D721Med (cell line): Measurements from ENCODE around the gene SLC5A10.
"Not testable (repeated sequence)": the region's sequence is repeated elsewhere in the genome, so short reads cannot be mapped to it uniquely, and the experiment has no call there.

Source experiments
- DNase-seq: peaks from one replicate; pipeline ENCODE4 v3.0.0; 2011; ENCODE audit warnings: low spot score; ENCODE audit not compliant: insufficient read length
- FAIRE-seq: peaks from 2 replicates; lab custom pipeline; 2011; peaks lifted over from hg19 to GRCh38; lab: Jason Lieb, UNC

Gene SLC5A10

GRCh38 chr17:19041871-19042270, 89.9 kb downstream of the SLC5A10 start:
- not testable (repeated sequence) for DNase-seq, FAIRE-seq

- not testable (repeated sequence) for DNase-seq, FAIRE-seq
Measured at GRCh38 chr17:19042369-19042768, 90.4 kb downstream of the SLC5A10 start.

GRCh38 chr17:19043032-19043431, 91.1 kb downstream of the SLC5A10 start:
- DNase-seq, FAIRE-seq: not testable (repeated sequence)

- not testable (repeated sequence) for FAIRE-seq, DNase-seq
Measured at GRCh38 chr17:19044643-19045042, 92.7 kb downstream of the SLC5A10 start.

GRCh38 chr17:19046782-19047375, 94.9 kb downstream of the SLC5A10 start, which contains the start of gene GRAP:
GRAP (minus strand) TSS chr17:19046957; CDS start chr17:19046926, 31 bp downstream.
- FAIRE-seq, DNase-seq: not testable (repeated sequence)

GRCh38 chr17:19047510-19047909, 95.5 kb downstream of the SLC5A10 start:
- FAIRE-seq, DNase-seq: not testable (repeated sequence)

- not testable (repeated sequence) for DNase-seq, FAIRE-seq
Measured at GRCh38 chr17:19048826-19049225, 96.9 kb downstream of the SLC5A10 start.

GRCh38 chr17:19055447-19055846, 103.5 kb downstream of the SLC5A10 start:
- not testable (repeated sequence) for FAIRE-seq, DNase-seq

GRCh38 chr17:19062009-19062717, 110.2 kb downstream of the SLC5A10 start:
- not testable (repeated sequence) for DNase-seq, FAIRE-seq

GRCh38 chr17:19062718-19063325, 110.9 kb downstream of the SLC5A10 start:
- FAIRE-seq, DNase-seq: not testable (repeated sequence)

GRCh38 chr17:19063326-19063956, 111.5 kb downstream of the SLC5A10 start:
- not testable (repeated sequence) for DNase-seq, FAIRE-seq

GRCh38 chr17:19064378-19064777, 112.4 kb downstream of the SLC5A10 start:
- not testable (repeated sequence) for FAIRE-seq, DNase-seq

GRCh38 chr17:19070318-19071168, 118.6 kb downstream of the SLC5A10 start:
- not testable (repeated sequence) for FAIRE-seq, DNase-seq
